T-helper 17 cell (primary cell): ENCODE measurements around the gene TLL2. TPM values are rescaled to one million over a fixed set of nuclear protein-coding genes. Genes with fewer than 3 reads are reported as not detected.
A peak's percentile ranks its signal among the peaks of the same experiment; 100 is the strongest.

Experiments used
- ATAC-seq: fragments of 150-1000 bp; cut with Tn5 transposase; 2 replicates; pipeline ENCODE4 v1.10.0; 2021; ENCODE audit warnings: mild to moderate bottlenecking, moderate library complexity
- DNase-seq, 3 donors: peaks; one replicate each; pipeline versions ENCODE4 v3.0.0 to v3.0.0-alpha.2; 2020 to 2021
- H3K9me3 ChIP-seq: one replicate; pipeline ENCODE4 v1.7.0; 2013; ENCODE audit warnings: low read length, mild to moderate bottlenecking; ENCODE audit not compliant: control insufficient read depth, poor library complexity, severe bottlenecking
- H3K27ac Mint-ChIP-seq: one replicate; pipeline ENCODE4 v1.8.0; 2022; ENCODE audit warnings: mild to moderate bottlenecking, moderate library complexity, mixed read lengths
- H3K27me3 Mint-ChIP-seq: one replicate; pipeline ENCODE4 v1.8.0; 2022; ENCODE audit warnings: mixed read lengths
- H3K36me3 Mint-ChIP-seq: one replicate; pipeline ENCODE4 v1.8.0; 2022; ENCODE audit warnings: low read depth, mixed read lengths
- H3K4me1 Mint-ChIP-seq: one replicate; pipeline ENCODE4 v1.8.0; 2022; ENCODE audit warnings: mild to moderate bottlenecking, mixed read lengths
- H3K4me3 Mint-ChIP-seq: one replicate; pipeline ENCODE4 v1.8.0; 2022; ENCODE audit warnings: mild to moderate bottlenecking, moderate library complexity, mixed read lengths
- total RNA-seq, 4 donors: library from RNA in 2 of 4; stranded (reverse) in 2 of 4; gene quantifications; one replicate each; pipeline ENCODE4 v1.2.3 and lab custom pipeline; 2022 to 2026

TLL2 gene
- total RNA-seq, 2 donors from 2014 or later, result not detected

GRCh38 chr10:96524741-96525140 lies 11.0 kb upstream of the TLL2 start:
- DNase-seq (no peak), ATAC-seq (no peak)
- H3K4me1 Mint-ChIP-seq, result peaks cover 3% of the 10 kb centered on the region
- no peak overlapping the region for H3K4me3 Mint-ChIP-seq
- no peak overlapping the region for H3K27ac Mint-ChIP-seq
- H3K9me3 ChIP-seq, result no peaks in the 10 kb centered on the region
- peaks cover 16% of the 10 kb centered on the region for H3K36me3 Mint-ChIP-seq
- H3K27me3 Mint-ChIP-seq, result no peaks in the 10 kb centered on the region

GRCh38 chr10:96517284-96517683 lies 3.6 kb upstream of the TLL2 start:
- ATAC-seq, result no peak
- peaks cover 3% of the 10 kb centered on the region for H3K36me3 Mint-ChIP-seq
- no peak for DNase-seq
- H3K27me3 Mint-ChIP-seq, result peaks cover 18% of the 10 kb centered on the region
- no peaks in the 10 kb centered on the region for H3K9me3 ChIP-seq
- no peak overlapping the region for H3K27ac Mint-ChIP-seq
- H3K4me3 Mint-ChIP-seq, result peak overlapping the region; percentile 60
- H3K4me1 Mint-ChIP-seq, result peaks cover 16% of the 10 kb centered on the region

- H3K27ac Mint-ChIP-seq, result no peak overlapping the region
- DNase-seq, result no peak
- peaks cover 3% of the 10 kb centered on the region for H3K36me3 Mint-ChIP-seq
- peaks cover 27% of the 10 kb centered on the region for H3K27me3 Mint-ChIP-seq
- no peak for ATAC-seq
- H3K9me3 ChIP-seq, result no peaks in the 10 kb centered on the region
- H3K4me1 Mint-ChIP-seq, result peaks cover 20% of the 10 kb centered on the region
- H3K4me3 Mint-ChIP-seq, result no peak overlapping the region
Measured at GRCh38 chr10:96516337-96516736, 2.6 kb upstream of the TLL2 start.

GRCh38 chr10:96513305-96513697 lies 425 bp downstream of the TLL2 start:
- Mint-ChIP-seq H3K36me3 (no peaks in the 10 kb centered on the region), H3K4me1 (peaks cover 20% of the 10 kb centered on the region), H3K4me3 (peak overlapping the region; percentile 86), H3K27me3 (peaks cover 27% of the 10 kb centered on the region), H3K27ac (no peak overlapping the region)
- ATAC-seq, result peak; percentile 70
- DNase-seq, result peak; percentile 18 to 42 (median 24)
- H3K9me3 ChIP-seq, result no peaks in the 10 kb centered on the region

GRCh38 chr10:96512524-96513304 lies 1.0 kb downstream of the TLL2 start:
- Mint-ChIP-seq H3K27ac (peak overlapping the region; percentile 21), H3K4me1 (peaks cover 20% of the 10 kb centered on the region), H3K4me3 (peak overlapping the region; percentile 86), H3K36me3 (no peaks in the 10 kb centered on the region), H3K27me3 (peaks cover 27% of the 10 kb centered on the region)
- DNase-seq, result no peak
- H3K9me3 ChIP-seq, result no peaks in the 10 kb centered on the region
- no peak for ATAC-seq

GRCh38 chr10:96511044-96511945 lies 2.4 kb downstream of the TLL2 start:
- ATAC-seq, result no peak
- H3K4me3 Mint-ChIP-seq, result peak overlapping the region; percentile 86
- H3K27me3 Mint-ChIP-seq, result peaks cover 27% of the 10 kb centered on the region
- no peaks in the 10 kb centered on the region for H3K9me3 ChIP-seq
- H3K27ac Mint-ChIP-seq, result no peak overlapping the region
- no peak for DNase-seq
- peaks cover 20% of the 10 kb centered on the region for H3K4me1 Mint-ChIP-seq
- H3K36me3 Mint-ChIP-seq, result no peaks in the 10 kb centered on the region

- peaks cover 16% of the 10 kb centered on the region for H3K27me3 Mint-ChIP-seq
- no peaks in the 10 kb centered on the region for H3K36me3 Mint-ChIP-seq
- H3K4me3 Mint-ChIP-seq, result no peak overlapping the region
- H3K4me1 Mint-ChIP-seq, result peaks cover 11% of the 10 kb centered on the region
- no peak overlapping the region for H3K27ac Mint-ChIP-seq
- H3K9me3 ChIP-seq, result no peaks in the 10 kb centered on the region
- DNase-seq, result no peak
- no peak for ATAC-seq
Measured at GRCh38 chr10:96509017-96509641, 4.6 kb downstream of the TLL2 start.

- H3K36me3 Mint-ChIP-seq, result no peaks in the 10 kb centered on the region
- DNase-seq, result no peak
- H3K9me3 ChIP-seq, result no peaks in the 10 kb centered on the region
- H3K4me3 Mint-ChIP-seq, result no peak overlapping the region
- peaks cover 2% of the 10 kb centered on the region for H3K4me1 Mint-ChIP-seq
- peaks cover 12% of the 10 kb centered on the region for H3K27me3 Mint-ChIP-seq
- no peak overlapping the region for H3K27ac Mint-ChIP-seq
- ATAC-seq, result no peak
Measured at GRCh38 chr10:96507044-96507443, 6.7 kb downstream of the TLL2 start.

GRCh38 chr10:96505150-96506136 lies 8.3 kb downstream of the TLL2 start:
- Mint-ChIP-seq H3K4me3 (no peak overlapping the region), H3K36me3 (peaks cover 4% of the 10 kb centered on the region), H3K4me1 (no peaks in the 10 kb centered on the region), H3K27me3 (peaks cover 17% of the 10 kb centered on the region), H3K27ac (no peak overlapping the region)
- ATAC-seq, result no peak
- no peaks in the 10 kb centered on the region for H3K9me3 ChIP-seq
- no peak for DNase-seq

- DNase-seq (no peak), ATAC-seq (no peak)
- H3K9me3 ChIP-seq, result no peaks in the 10 kb centered on the region
- H3K4me3 Mint-ChIP-seq, result no peak overlapping the region
- H3K27me3 Mint-ChIP-seq, result peaks cover 29% of the 10 kb centered on the region
- H3K27ac Mint-ChIP-seq, result no peak overlapping the region
- no peaks in the 10 kb centered on the region for H3K4me1 Mint-ChIP-seq
- peaks cover 6% of the 10 kb centered on the region for H3K36me3 Mint-ChIP-seq
Measured at GRCh38 chr10:96502561-96503282, 11.0 kb downstream of the TLL2 start.

- H3K9me3 ChIP-seq, result no peaks in the 10 kb centered on the region
- H3K4me3 Mint-ChIP-seq, result no peak overlapping the region
- peaks cover 35% of the 10 kb centered on the region for H3K27me3 Mint-ChIP-seq
- H3K27ac Mint-ChIP-seq, result no peak overlapping the region
- no peaks in the 10 kb centered on the region for H3K4me1 Mint-ChIP-seq
- DNase-seq (no peak), ATAC-seq (no peak)
- peaks cover 6% of the 10 kb centered on the region for H3K36me3 Mint-ChIP-seq
Measured at GRCh38 chr10:96501985-96502384, 11.7 kb downstream of the TLL2 start.

- ATAC-seq (no peak), DNase-seq (no peak)
- Mint-ChIP-seq H3K27ac (no peak overlapping the region), H3K27me3 (peaks cover 39% of the 10 kb centered on the region), H3K4me3 (no peak overlapping the region), H3K4me1 (no peaks in the 10 kb centered on the region), H3K36me3 (peaks cover 6% of the 10 kb centered on the region)
- H3K9me3 ChIP-seq, result no peaks in the 10 kb centered on the region
Measured at GRCh38 chr10:96500519-96500918, 13.2 kb downstream of the TLL2 start.
